Breast epithelium (tissue), 3 donors: ENCODE results near the gene CLEC4G.

ENCODE experiments used
- CTCF ChIP-seq, 3 donors: fragments of 450-650 bp; IDR thresholded peaks; one replicate each; pipeline ENCODE4 v1.5.1; 2016 to 2017; ENCODE audit warnings: antibody characterized with exemption in 3 of 3, mild to moderate bottlenecking in 3 of 3, moderate library complexity in 3 of 3
- POLR2A ChIP-seq: fragments of 450-650 bp; IDR thresholded peaks from one replicate; pipeline ENCODE4 v1.6.1; 2016; ENCODE audit warnings: antibody characterized with exemption, mild to moderate bottlenecking, moderate library complexity
- POLR2AphosphoS5 ChIP-seq, 3 donors: sonication (generic); formaldehyde crosslinking; IDR thresholded peaks; one replicate each; pipeline ENCODE4 v1.6.1; 2017; ENCODE audit warnings: antibody characterized with exemption in 3 of 3

- no peak for TF ChIP-seq POLR2A
- TF ChIP-seq CTCF (IDR thresholded peaks at IDR 0.05): peak in 2 of 3 donors; percentile 34 to 98
- peak in 2 of 3 donors; percentile 47 to 62 for TF ChIP-seq POLR2AphosphoS5 (IDR thresholded peaks at IDR 0.05)
Measured at GRCh38 chr19:7680606-7681339, 51.1 kb downstream of the CLEC4G start, which contains the start of gene TRAPPC5.
